AG04449 (cell line): ENCODE measurements around the gene KRT32.

Experiments used
- CTCF ChIA-PET: fragments of 350-600 bp; formaldehyde crosslinking; extraction: SDS; loops from one replicate; lab custom pipeline; 2021; ENCODE audit warnings: antibody characterized with exemption; lab: Yijun Ruan, JAX
- POLR2A ChIA-PET: fragments of 400-600, 350-600 bp; formaldehyde crosslinking; extraction: SDS; loops from one replicate; lab custom pipeline; 2020; ENCODE audit warnings: antibody characterized with exemption, inconsistent platforms; lab: Yijun Ruan, JAX
- DNase-seq: peaks from one replicate; pipeline ENCODE4 v3.0.0-alpha.2; 2010; ENCODE audit warnings: low read depth, low spot score
- H3K4me3 ChIP-seq: 2 replicates; pipeline ENCODE4 v1.5.1; 2011; ENCODE audit warnings: low read depth, mild to moderate bottlenecking, control low read depth, low read length
- CTCF ChIP-seq: IDR thresholded peaks from one replicate; pipeline ENCODE4 v1.5.1; 2011; ENCODE audit warnings: mild to moderate bottlenecking, moderate library complexity, low read length, control low read depth, inconsistent platforms; ENCODE audit not compliant: insufficient read depth; ENCODE audit errors: missing control alignments

The KRT32 gene

DNA sequence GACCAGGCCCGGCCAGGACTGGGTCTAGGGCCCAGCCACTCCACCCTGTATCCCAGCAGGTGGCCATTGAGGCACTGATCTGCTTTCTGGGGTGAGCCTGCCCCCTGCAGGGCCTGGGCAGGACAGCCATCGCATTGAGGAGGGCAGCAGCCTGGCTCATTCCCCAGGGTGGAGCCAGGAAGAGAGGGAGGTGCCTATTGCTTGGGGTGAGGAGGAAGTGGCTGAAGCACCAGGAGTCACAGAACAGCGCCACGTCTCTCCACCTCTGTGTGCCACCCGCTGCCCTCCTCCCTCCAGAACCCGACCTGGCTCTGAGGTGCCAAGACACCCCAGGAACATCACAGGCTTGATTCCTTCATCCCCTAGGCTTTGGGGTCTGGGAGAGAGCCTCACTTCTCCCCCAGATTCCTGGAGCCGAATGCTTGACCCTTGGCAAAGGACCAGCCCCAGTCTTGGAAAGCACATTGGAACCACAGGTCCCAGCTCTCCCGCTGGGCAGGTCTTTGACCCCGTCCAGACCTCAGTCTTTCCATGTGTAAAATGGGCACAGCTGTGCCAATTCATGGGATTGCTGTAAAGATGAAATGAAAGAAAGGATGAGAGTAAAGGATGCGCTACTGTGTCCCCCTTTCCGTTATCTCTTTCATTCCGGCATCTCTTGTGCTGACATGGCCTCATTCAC, 29.8 kb upstream of the KRT32 start:
- TF ChIP-seq CTCF, result peak; percentile 96
- POLR2A ChIA-PET, result interaction anchor here (1.0 kb wide), 1 partner anchor 470 kb away, joined by 3 read pairs; the partner anchor contains the start of gene KRTAP1-5
- DNase-seq, result peak; percentile 37
- no peak overlapping the region for H3K4me3 ChIP-seq
- CTCF ChIA-PET, result interaction anchor here (0.7 to 6.5 kb wide), 30 partner anchors 9 to 695 kb away, joined by 3 to 42 read pairs (median 4); partner anchors contain the start of gene KRT13

DNA sequence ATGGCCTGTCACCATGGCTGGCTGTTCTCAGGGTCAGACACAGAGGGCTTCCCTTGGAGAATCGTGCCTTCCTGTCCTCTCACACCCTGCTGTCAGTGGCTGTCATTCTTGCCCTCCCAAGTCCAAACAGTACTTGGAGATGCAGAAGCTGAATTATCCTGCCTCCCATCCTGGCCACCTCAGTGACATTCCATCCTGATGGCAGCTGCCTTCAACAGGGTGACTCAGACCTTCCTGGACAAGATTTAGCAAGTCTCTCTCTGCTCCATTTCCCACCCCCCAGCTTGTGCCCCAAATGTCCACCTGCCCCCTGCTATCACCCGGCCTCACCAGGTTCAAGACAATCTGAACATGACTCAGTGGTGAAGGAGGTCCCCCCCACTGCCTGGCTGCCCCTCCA, 27.3 kb upstream of the KRT32 start:
- ChIA-PET POLR2A (interaction anchor here (1.2 kb wide), 1 partner anchor 435 kb away, joined by 4 read pairs; no protein-coding TSS in a partner anchor), CTCF (interaction anchor here (1.0 to 6.5 kb wide), 12 partner anchors 10 to 691 kb away, joined by 3 to 42 read pairs (median 4); partner anchors contain the start of gene KRT13)
- DNase-seq, result no peak
- H3K4me3 ChIP-seq, result no peak overlapping the region
- no peak for TF ChIP-seq CTCF

DNA sequence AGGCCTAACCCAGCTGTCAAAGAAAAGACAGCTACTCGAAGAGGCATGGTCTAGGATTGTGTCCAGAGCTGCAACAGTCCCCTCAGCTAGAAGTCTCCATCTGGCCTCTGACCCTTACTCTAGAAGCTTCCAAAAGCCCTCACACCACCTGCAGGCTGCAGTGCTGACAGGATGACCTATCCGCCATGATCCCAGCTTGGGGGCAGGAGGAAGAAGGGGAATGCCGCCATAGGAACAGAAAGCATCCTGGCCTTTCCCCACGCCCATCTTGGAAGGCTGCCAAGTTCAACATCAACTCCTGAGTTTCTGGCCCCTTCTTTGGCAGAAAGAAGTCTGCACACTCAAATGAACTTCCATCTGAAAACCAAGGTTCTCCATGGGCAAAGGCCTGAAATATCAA, 25.6 kb upstream of the KRT32 start:
- ChIA-PET CTCF (interaction anchor here (1.0 to 6.5 kb wide), 3 partner anchors 56 to 619 kb away, joined by 3 to 42 read pairs (median 6); no protein-coding TSS in a partner anchor), POLR2A (interaction anchor here (1.2 kb wide), 1 partner anchor 13 kb away, joined by 3 read pairs; no protein-coding TSS in a partner anchor)
- no peak for TF ChIP-seq CTCF
- DNase-seq, result no peak
- no peak overlapping the region for H3K4me3 ChIP-seq

DNA sequence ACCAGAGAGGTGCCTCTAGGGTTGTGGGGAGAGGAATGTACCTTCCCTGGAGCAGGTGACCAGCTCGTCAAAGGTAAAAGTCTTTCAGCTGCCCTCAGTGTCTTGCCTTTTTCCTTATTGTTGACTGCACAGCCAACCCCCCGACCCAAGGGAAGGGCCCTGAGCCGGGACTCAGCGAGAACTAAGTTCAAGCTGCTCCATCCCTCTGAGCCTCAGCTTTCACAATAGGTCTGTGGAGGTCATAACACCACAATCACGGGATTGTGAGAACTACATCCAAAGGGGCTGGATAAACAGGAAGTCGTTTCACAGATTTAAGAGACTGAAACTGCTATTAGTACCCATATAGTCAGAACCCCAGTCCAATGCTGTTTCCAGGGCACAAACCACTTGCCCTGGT, 25.2 kb upstream of the KRT32 start:
- no peak for DNase-seq
- TF ChIP-seq CTCF, result no peak
- ChIA-PET CTCF (interaction anchor here (1.9 to 2.6 kb wide), 2 partner anchors 57 to 171 kb away, joined by 6 to 15 read pairs; no protein-coding TSS in a partner anchor), POLR2A (interaction anchor here (1.2 kb wide), 1 partner anchor 12 kb away, joined by 3 read pairs; no protein-coding TSS in a partner anchor)
- H3K4me3 ChIP-seq, result no peak overlapping the region

GRCh38 chr17:41491476-41491875, 24.3 kb upstream of the KRT32 start:
- H3K4me3 ChIP-seq, result no peak overlapping the region
- POLR2A ChIA-PET, result interaction anchor here (1.2 kb wide), 1 partner anchor 12 kb away, joined by 3 read pairs; no protein-coding TSS in a partner anchor
- no peak for DNase-seq
- no peak for TF ChIP-seq CTCF
- CTCF ChIA-PET, result interaction anchor here (0.8 to 2.6 kb wide), 6 partner anchors 10 to 634 kb away, joined by 3 to 15 read pairs (median 5); no protein-coding TSS in a partner anchor
